Kidney (tissue), 14 donors: ENCODE measurements around the gene RPL13. TPM values are rescaled to one million over a fixed set of nuclear protein-coding genes. Genes with fewer than 3 reads are reported as not detected.

Source experiments
- DNase-seq, 5 donors: peaks; one replicate each; pipeline ENCODE4 v3.0.0-alpha.2; 2013 to 2020
- FAIRE-seq: peaks from 2 replicates; lab custom pipeline; 2012; peaks lifted over from hg19 to GRCh38; lab: Jason Lieb, UNC
- H3K27ac ChIP-seq, 2 donors: one replicate each; pipeline ENCODE4 v1.7.0; 2013; ENCODE audit warnings: low read depth in 2 of 2, low read length in 2 of 2, inconsistent platforms in 1 of 2
- H3K27me3 ChIP-seq: one replicate; pipeline ENCODE4 v1.7.1; 2013; ENCODE audit warnings: low read length, inconsistent platforms; ENCODE audit not compliant: control insufficient read depth, insufficient read depth
- H3K36me3 ChIP-seq, 3 donors: one replicate each; pipeline versions ENCODE4 v1.7.0 to v1.7.1; 2013; ENCODE audit warnings: low read length in 3 of 3, control low read depth in 1 of 3, inconsistent platforms in 1 of 3; ENCODE audit not compliant: insufficient read depth in 3 of 3, control insufficient read depth in 2 of 3
- H3K4me1 ChIP-seq, 3 donors: one replicate each; pipeline versions ENCODE4 v1.7.0 to v1.7.1; 2013; ENCODE audit warnings: low read length in 3 of 3, inconsistent platforms in 1 of 3, low read depth in 1 of 3; ENCODE audit not compliant: control insufficient read depth in 2 of 3, insufficient read depth in 2 of 3
- H3K4me3 ChIP-seq, 3 donors: one replicate each; pipeline versions ENCODE4 v1.7.0 to v1.8.1; 2013; ENCODE audit warnings: low read length in 3 of 3, control low read depth in 1 of 3, inconsistent platforms in 1 of 3
- H3K9ac ChIP-seq, 3 donors: one replicate each; pipeline versions ENCODE4 v1.7.0 to v1.7.1; 2013; ENCODE audit warnings: low read length in 3 of 3, control low read depth in 1 of 3, inconsistent platforms in 1 of 3
- H3K9me3 ChIP-seq, 3 donors: one replicate each; pipeline versions ENCODE4 v1.7.0 to v1.7.1; 2013; ENCODE audit warnings: low read length in 3 of 3, control low read depth in 1 of 3, inconsistent platforms in 1 of 3; ENCODE audit not compliant: control insufficient read depth in 2 of 3, insufficient read depth in 1 of 3
- CTCF ChIP-seq: IDR thresholded peaks from 3 replicates; pipeline ENCODE4 v1.5.1; 2012; ENCODE audit warnings: mild to moderate bottlenecking, moderate library complexity, borderline replicate concordance; ENCODE audit not compliant: insufficient read depth; ENCODE audit errors: extremely low read depth
- intact Hi-C: fragments of 100-400 bp; cut with DNase I; formaldehyde crosslinking; loops from one replicate; pipeline ENCODE4 v1.11.1; 2022
- polyA plus RNA-seq: library from polyadenylated mRNA; stranded (reverse); fragments of 350-450 nt; fragmentation: Illumina TruSeq; extraction: RNeasy Lipid Tissue Mini Kit (QIAGEN cat#74804); gene quantifications from one replicate; pipeline ENCODE4 v1.2.3, GENCODE V29; 2014; ENCODE audit warnings: low read depth, low replicate concordance; ENCODE audit not compliant: insufficient read depth
- total RNA-seq: library from RNA; stranded (reverse); fragmentation: NEBNext Ultra II Directional; extraction: Animal tissue kit (Norgen Biotek cat#: 25700); gene quantifications from one replicate; pipeline ENCODE4 v1.2.1, GENCODE V29; 2021
- donor health status: control.
- donor health status: control.
- donor health status: control.
- donor health status: control.
- donor health status: control.
- donor health status: DM: yes; HTN: yes; CAD: no.
- donor health status: Normal renal cell carcinoma (clear cell type).

The RPL13 gene
- total and polyA plus RNA-seq, 2 donors from 2014 or later: 1,694 to 3,146 TPM

- TF ChIP-seq CTCF: no peak
- DNase-seq (no peak), FAIRE-seq (no peak)
- Histone ChIP-seq H3K27me3 (no peaks in the 10 kb centered on the region), H3K9ac (no peak overlapping the region), H3K4me1 (peaks cover 0 to 7% (median 0%) of the 10 kb centered on the region in 3 donors), H3K4me3 (no peak overlapping the region), H3K27ac (no peak overlapping the region), H3K9me3 (no peaks in the 10 kb centered on the region), H3K36me3 (peaks cover 6 to 44% (median 34%) of the 10 kb centered on the region in 3 donors)
- intact Hi-C loops: no loop called here
These were observed 28.5 kb upstream of the RPL13 start for GRCh38 chr16:89531821-89532526.

- Histone ChIP-seq H3K27me3 (no peaks in the 10 kb centered on the region), H3K27ac (no peak overlapping the region), H3K36me3 (peaks cover 3 to 46% (median 31%) of the 10 kb centered on the region in 3 donors), H3K4me1 (peaks cover 0 to 7% (median 0%) of the 10 kb centered on the region in 3 donors), H3K9ac (no peak overlapping the region), H3K4me3 (no peak overlapping the region), H3K9me3 (no peaks in the 10 kb centered on the region)
- intact Hi-C loops: no loop called here
- TF ChIP-seq CTCF: no peak
- FAIRE-seq (no peak), DNase-seq (no peak)
These were observed 26.2 kb upstream of the RPL13 start for GRCh38 chr16:89534252-89534756.

- DNase-seq (no peak), FAIRE-seq (no peak)
- Histone ChIP-seq H3K4me3 (no peak overlapping the region), H3K27ac (no peak overlapping the region), H3K4me1 (peaks cover 0 to 7% (median 0%) of the 10 kb centered on the region in 3 donors), H3K36me3 (peaks cover 3 to 33% (median 24%) of the 10 kb centered on the region in 3 donors), H3K9me3 (no peaks in the 10 kb centered on the region), H3K9ac (no peak overlapping the region), H3K27me3 (no peaks in the 10 kb centered on the region)
- TF ChIP-seq CTCF: no peak
- intact Hi-C loops: no loop called here
These were observed 24.1 kb upstream of the RPL13 start for GRCh38 chr16:89536371-89536770.
